G401 (cell line): ENCODE data around the gene CAMK2D. TPM values are rescaled to one million over a fixed set of nuclear protein-coding genes. Genes with fewer than 3 reads are reported as not detected.

ENCODE experiments used
- DNase-seq: peaks from one replicate; pipeline ENCODE4 v3.0.0-alpha.2; 2015; ENCODE audit warnings: low spot score
- in situ Hi-C: cut with HindIII; loops from 2 replicates; pipeline ENCODE4 v1.10.0; 2016; ENCODE audit warnings: low sequenced_read_pairs, mixed read lengths
- total RNA-seq: library from RNA; depleted of rRNA; stranded (reverse); fragments of >200 nt; shearing (Covaris generic); gene quantifications from 2 replicates; pipeline ENCODE4 v1.2.3, GENCODE V29; 2014

The CAMK2D gene
- total RNA-seq, 1 experiment from 2014 or later: 65.9 TPM

DNA sequence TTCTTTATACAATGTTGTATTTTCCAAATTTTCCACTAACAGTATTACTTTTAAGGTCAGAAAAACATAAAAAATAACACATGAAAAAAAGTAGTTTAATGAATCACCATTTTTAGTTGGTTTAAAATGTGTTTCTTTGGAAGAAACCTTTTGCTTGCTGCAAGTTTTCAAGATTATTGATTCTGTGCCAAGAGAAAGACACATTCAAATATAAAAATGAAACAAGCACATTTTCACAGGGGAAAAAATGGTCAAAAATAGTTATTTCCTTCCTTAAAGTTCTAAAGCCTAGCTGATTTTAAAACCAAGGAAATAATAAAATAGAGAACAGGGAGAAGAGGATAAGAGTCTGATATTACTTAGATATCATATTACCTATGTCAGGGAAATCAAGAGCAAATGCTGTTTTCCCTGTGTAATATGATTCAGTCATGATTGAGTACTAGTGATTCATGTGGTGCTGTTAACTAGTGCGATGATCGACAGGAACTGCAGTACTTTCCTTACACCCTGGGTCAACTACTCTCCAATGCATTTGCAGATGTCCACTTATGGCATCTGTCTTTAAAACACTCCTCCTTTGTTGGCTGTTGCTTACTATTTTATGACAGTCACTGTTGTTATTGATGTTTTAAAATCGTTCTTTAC lies 103.8 kb downstream of the CAMK2D start:
- in situ Hi-C loops: no loop called here

DNA sequence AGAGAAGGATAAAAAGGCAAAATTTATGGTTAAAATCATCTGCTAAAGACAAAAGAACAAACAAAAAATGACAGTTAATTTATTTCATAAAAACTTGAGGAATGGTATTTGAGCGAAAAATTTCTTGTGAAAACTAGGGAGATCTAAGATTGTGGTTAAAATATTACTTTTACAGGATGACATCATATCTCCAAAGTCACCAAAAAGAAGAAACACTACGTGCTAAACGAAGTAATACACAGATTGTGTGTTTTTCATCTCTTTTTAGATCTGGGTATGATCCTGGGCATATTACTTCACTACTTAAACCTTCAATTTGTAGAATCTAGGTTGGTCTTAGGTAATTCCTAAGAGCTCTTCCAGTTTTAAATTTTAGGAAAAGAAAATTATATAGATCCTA lies 107.7 kb downstream of the CAMK2D start:
- in situ Hi-C loops: no loop called here
- no peak for DNase-seq

More for the DNA sequence above, 103.8 kb downstream of the CAMK2D start:
- no peak for DNase-seq

GRCh38 chr4:113646442-113646822 lies 115.1 kb downstream of the CAMK2D start:
- in situ Hi-C loops: no loop called here

DNA sequence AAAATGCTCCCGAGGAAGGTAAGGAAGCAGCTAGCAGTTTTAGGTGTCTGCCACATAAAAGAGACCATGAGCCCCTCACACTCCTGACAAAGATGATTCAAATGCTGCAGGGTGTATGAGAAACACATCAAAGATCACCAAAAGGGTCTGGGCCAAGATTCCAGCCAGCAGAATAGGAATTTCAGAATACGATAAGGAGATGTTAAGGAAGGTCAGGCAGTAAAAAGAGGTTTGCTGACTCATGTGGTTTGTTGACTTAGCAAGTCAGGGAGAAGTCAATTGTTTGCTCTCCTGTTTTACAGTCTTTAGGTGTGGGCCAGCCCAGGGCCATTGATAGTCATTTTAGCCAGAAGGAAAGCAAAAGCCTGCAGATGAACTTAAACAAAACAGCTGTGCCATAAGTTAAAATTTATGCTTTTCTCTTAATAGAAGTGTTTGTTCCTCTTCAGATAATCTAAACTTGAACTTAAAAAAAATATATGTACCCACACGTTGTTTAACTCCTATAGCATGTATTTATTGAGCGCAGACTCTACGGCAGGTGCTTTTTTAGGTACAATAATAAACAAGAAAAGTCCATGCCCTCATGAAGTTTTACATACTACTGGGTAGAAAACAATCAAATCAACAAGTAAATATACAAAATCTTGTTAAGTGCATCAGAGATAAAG lies 115.6 kb downstream of the CAMK2D start:
- no peak for DNase-seq
- in situ Hi-C loops: no loop called here

More at GRCh38 chr4:113646442-113646822, 115.1 kb downstream of the CAMK2D start:
- no peak for DNase-seq

- no peak for DNase-seq
- in situ Hi-C loops: no loop called here
These were observed 116.2 kb downstream of the CAMK2D start for GRCh38 chr4:113645288-113645687.

GRCh38 chr4:113644398-113644797 lies 117.1 kb downstream of the CAMK2D start:
- no peak for DNase-seq
- in situ Hi-C loops: no loop called here

DNA sequence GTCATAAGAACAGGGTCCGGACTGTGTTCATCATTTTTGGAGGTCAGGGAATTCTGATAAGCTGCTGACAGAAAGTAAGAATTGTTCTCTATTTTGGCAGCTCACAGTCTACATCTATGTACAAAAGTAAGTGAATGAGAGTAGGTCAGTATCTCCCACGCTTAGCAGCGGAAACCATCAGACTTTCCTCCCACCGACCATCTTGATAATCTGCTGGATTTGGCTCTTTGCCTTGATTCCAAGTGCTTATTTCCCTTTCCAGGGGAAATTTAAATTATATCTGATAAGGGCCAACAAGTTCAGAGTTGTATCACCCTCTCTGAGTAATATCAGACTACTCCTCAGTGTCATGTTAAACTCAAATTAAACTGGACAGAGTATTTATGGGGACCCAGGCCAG lies 118.0 kb downstream of the CAMK2D start:
- no peak for DNase-seq
- in situ Hi-C loops: no loop called here

DNA sequence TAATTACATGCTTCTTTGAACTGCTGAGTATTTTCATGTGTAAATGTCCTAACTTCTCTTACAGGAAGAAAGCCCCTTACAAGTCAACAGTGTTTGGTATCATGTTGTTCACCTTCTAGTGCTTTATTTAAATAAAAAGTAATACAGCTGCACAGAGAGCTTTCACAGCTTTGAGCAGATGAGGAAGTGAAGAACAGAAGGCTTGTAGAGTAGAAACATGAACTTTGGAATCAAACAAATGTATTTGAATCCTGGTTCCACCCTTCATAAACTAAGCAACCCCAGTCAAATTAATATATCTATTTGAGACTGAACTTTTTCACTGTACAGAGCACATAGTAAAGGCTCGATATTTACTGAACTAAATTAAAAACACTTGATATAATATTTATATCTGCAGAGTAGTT lies 120.5 kb downstream of the CAMK2D start:
- no peak for DNase-seq
- in situ Hi-C loops: no loop called here

DNA sequence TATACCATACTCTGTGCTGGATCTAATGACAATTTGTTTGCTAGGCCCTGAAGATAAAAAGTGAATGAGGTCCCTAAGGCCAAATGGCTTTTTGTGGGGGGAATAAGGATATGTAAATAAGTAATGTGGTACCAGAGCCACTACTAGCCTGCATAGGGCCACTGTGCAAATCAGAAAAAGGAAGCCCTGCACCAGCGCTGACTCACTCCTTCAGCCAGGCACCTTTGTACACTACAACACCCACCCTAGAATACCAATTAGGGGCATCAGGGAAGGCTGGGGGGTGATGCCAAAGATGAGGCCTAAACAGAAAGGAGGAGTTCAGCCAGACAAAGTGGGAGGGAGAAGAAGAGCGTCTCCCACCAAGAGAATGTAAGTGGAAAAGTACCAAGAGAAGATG lies 122.2 kb downstream of the CAMK2D start:
- in situ Hi-C loops: no loop called here
- DNase-seq: no peak

- DNase-seq: no peak
These were observed 123.0 kb downstream of the CAMK2D start for GRCh38 chr4:113638562-113638832.

DNA sequence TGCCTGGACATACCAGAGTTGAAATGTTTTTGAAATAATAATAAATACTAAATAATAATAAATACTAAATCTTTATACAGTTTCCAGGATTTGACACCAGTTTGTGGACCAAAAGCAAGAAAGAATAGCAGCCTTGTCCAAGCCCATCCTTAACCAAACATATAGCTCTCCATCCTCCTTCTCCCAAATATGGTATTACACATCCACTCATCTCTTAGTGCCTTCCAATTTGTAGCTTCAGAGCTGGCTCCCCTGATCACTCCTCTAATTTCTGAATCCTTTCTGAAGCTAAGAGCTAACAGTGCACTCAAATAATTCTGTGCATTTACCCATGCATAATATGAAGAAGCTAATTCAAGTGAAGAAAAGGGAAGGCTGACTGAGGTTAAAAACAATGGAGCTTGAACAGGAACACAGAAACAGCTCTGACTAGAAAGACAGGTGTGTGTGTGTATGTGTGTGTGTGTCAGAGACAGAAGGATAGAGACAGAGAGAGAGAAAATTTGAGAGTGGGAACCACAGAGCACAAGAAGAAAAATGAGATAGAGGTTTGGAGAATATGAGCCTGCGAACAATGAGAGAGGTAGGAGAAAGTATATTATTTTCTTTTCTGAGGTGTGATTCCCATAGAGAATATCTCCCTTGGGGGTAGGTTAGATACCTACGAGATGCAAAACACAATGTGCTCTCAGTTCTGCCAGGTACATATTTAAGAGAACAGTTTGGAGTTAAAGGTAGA lies 123.5 kb downstream of the CAMK2D start:
- in situ Hi-C loops: no loop called here

More at GRCh38 chr4:113638562-113638832, 123.0 kb downstream of the CAMK2D start:
- in situ Hi-C loops: no loop called here

GRCh38 chr4:113637363-113637762 lies 124.2 kb downstream of the CAMK2D start:
- DNase-seq: no peak
- in situ Hi-C loops: no loop called here

More for the DNA sequence above, 123.5 kb downstream of the CAMK2D start:
- peak; percentile 60 for DNase-seq

- in situ Hi-C loops: no loop called here
- no peak for DNase-seq
These were observed 124.7 kb downstream of the CAMK2D start for GRCh38 chr4:113636877-113637276.

DNA sequence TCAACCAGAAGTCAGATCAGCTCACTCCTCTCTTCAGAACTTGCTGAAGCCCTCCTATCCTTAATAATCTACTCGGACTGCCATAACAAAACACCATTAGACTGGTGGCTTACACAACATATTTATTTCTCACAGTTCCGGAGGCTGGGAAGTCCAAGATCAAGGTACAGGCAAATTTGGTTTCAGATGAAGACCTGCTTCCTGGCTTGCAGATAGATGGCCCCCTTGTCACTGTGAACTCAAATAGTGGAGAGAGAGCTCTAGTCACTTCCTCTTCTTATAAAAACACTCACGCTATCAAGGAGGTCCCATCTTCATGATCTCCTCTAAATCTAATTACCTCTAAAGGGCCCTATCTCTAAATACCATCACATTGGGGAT lies 125.1 kb downstream of the CAMK2D start:
- in situ Hi-C loops: no loop called here
- no peak for DNase-seq

DNA sequence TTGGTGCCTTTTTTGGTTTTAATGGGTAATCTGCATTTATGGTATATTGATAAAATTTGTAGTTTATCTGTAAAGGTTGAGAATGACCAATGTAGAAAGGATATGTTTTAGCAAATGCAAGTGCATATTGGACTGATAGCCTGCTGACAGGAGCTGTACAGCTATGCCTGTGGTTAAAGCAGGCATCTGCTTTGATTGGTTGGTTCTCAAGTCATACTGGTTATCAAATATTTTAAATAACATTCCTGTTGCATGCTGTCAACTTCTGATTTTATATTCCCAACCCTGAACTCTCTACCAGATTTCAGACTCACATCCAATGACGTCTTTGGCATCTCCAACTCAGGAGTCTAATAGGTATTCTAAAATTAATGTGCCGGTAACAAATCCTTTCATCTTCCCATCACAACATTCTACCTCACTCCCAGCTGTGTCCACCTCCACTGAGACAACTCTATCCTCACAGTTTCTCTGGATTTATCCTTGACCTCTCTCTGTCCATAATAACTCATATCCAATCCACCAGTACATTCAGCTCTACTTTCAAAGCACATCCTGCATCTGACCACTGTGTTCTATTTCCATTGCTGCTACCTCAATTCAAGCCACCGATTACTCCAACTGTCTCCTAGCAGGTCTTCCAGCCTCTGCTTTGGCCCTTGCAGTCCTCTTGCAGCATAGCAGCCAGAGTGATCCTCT lies 125.7 kb downstream of the CAMK2D start:
- DNase-seq: peak; percentile 46
- in situ Hi-C loops: no loop called here

DNA sequence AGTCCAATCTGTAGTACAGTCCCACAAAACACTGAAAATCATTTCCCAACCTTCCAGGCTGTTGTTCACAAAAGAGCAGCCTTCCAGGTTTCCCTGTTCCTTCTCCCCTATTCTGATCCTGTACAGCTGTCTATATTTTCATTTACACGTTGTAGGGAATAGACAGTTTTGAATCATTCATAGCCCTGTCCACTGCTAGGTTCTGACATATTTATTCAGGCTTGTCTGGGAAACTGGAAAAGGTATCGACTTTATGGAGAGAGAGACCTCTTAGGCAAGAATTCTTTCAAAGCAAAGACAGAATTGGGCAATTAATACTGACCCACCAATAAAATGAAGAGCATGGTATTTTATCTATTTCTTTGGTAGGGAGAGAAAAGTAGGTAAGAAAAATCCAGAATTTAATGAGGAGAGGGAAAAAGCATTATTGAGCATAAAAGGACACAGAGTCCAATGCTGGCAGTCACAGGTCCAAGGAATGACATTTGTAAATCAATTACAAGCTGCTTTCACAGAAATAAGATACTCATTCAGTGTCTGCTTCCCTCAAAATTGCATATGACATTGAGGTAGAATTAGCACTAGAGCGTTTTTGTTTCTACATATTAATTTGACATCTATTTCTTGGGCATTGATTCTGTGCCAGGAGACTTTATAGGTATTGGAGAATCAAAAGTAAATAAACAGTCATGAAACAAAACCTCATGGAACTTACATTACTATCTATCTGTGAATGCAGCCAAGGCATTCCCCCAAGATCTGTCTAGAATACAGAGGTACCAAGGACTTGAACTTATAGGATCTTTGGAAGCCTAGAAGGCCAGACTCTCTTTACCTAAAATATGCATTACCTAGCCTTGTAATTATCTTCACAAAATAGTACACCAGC lies 127.2 kb downstream of the CAMK2D start:
- in situ Hi-C loops: no loop called here
- DNase-seq: peak; percentile 58

- in situ Hi-C loops: no loop called here
- peak; percentile 70 for DNase-seq
These were observed 128.1 kb downstream of the CAMK2D start for GRCh38 chr4:113633467-113633866.

- peak; percentile 73 for DNase-seq
- in situ Hi-C loops: no loop called here
These were observed 132.8 kb downstream of the CAMK2D start for GRCh38 chr4:113628711-113629110.

- DNase-seq: no peak
- in situ Hi-C loops: no loop called here
These were observed 134.2 kb downstream of the CAMK2D start for GRCh38 chr4:113627321-113627720.
